Left cardiac atrium (tissue), 4 donors: Measurements from ENCODE around the gene TBX19. TPM values are rescaled to one million over a fixed set of nuclear protein-coding genes. Genes with fewer than 3 reads are reported as not detected.

Source experiments
- ATAC-seq, 2 donors: fragments of 200-7000 bp; cut with Tn5 transposase; one replicate each; pipeline ENCODE4 v1.9.1; 2020; ENCODE audit warnings: mild to moderate bottlenecking in 2 of 2, moderate library complexity in 2 of 2
- DNase-seq: peaks from one replicate; pipeline ENCODE4 v3.0.0-alpha.2; 2020
- intact Hi-C, 2 donors: fragments of 100-400 bp; cut with DNase I; formaldehyde crosslinking; loops; one replicate each; pipeline versions ENCODE4 v1.14.1 to v1.15.1; 2022 to 2023
- total RNA-seq, 2 donors: library from RNA; stranded (reverse); fragmentation: NEBNext Ultra II Directional; extraction: Animal tissue kit (Norgen Biotek cat#: 25700); gene quantifications; one replicate each; pipeline ENCODE4 v1.2.1, GENCODE V29; 2021
- donor health status: DM: no; HTN: yes; CAD: no.
- donor health status: DM: no; HTN: yes; CAD: no; lungs with severe emphysema.
- donor health status: DM: yes; HTN: yes; CAD: no.
- donor health status: Dilated cardiomyopathy.

Gene TBX19
- total RNA-seq, 2 donors from 2014 or later = 0.84 to 0.88 TPM

GRCh38 chr1:168312718-168313604 lies 32.3 kb downstream of the TBX19 start:
- no peak for ATAC-seq

GRCh38 chr1:168316142-168316541 lies 35.5 kb downstream of the TBX19 start:
- ATAC-seq (no peak), DNase-seq (no peak)
- intact Hi-C loops = no loop called here

More at GRCh38 chr1:168312718-168313604, 32.3 kb downstream of the TBX19 start:
- intact Hi-C loops = no loop called here
- no peak for DNase-seq

GRCh38 chr1:168317309-168317708 lies 36.6 kb downstream of the TBX19 start:
- intact Hi-C loops = no loop called here
- no peak for ATAC-seq
- DNase-seq = no peak

- no peak for ATAC-seq
- intact Hi-C loops = no loop called here
- DNase-seq = no peak
These were observed 39.0 kb downstream of the TBX19 start for GRCh38 chr1:168319691-168320090.

GRCh38 chr1:168320149-168320548 lies 39.5 kb downstream of the TBX19 start:
- ATAC-seq = no peak
- intact Hi-C loops = no loop called here
- no peak for DNase-seq

GRCh38 chr1:168320800-168321450 lies 40.2 kb downstream of the TBX19 start:
- peak; percentile 84 to 99 for ATAC-seq
- intact Hi-C loops = no loop called here
- peak; percentile 28 for DNase-seq

- ATAC-seq (peak in 1 of 2 donors; percentile 49), DNase-seq (no peak)
- intact Hi-C loops = no loop called here
These were observed 41.3 kb downstream of the TBX19 start for GRCh38 chr1:168321945-168322344.

GRCh38 chr1:168324745-168325425 lies 44.2 kb downstream of the TBX19 start:
- DNase-seq = no peak
- intact Hi-C loops = no loop called here
- ATAC-seq = no peak

GRCh38 chr1:168328731-168329364 lies 48.2 kb downstream of the TBX19 start:
- ATAC-seq (no peak), DNase-seq (no peak)
- intact Hi-C loops = no loop called here

- intact Hi-C loops = no loop called here
- DNase-seq (no peak), ATAC-seq (no peak)
These were observed 49.6 kb downstream of the TBX19 start for GRCh38 chr1:168330285-168330684.

GRCh38 chr1:168331569-168331968 lies 50.9 kb downstream of the TBX19 start:
- ATAC-seq = no peak
- DNase-seq = no peak
- intact Hi-C loops = no loop called here

- intact Hi-C loops = no loop called here
- no peak for ATAC-seq
- no peak for DNase-seq
These were observed 53.0 kb downstream of the TBX19 start for GRCh38 chr1:168333562-168334276.

- no peak for DNase-seq
- ATAC-seq = peak in 1 of 2 donors; percentile 39
- intact Hi-C loops = no loop called here
These were observed 54.8 kb downstream of the TBX19 start for GRCh38 chr1:168335500-168335899.

- DNase-seq = no peak
- intact Hi-C loops = no loop called here
- no peak for ATAC-seq
These were observed 58.2 kb downstream of the TBX19 start for GRCh38 chr1:168338589-168339503.

GRCh38 chr1:168340781-168341482 lies 60.3 kb downstream of the TBX19 start:
- intact Hi-C loops = loop anchor here (5.0 to 10.0 kb wide), 3 partner anchors 234 to 1206 kb away; partner anchors contain the start of gene XCL1 (in 1 of the 2)
- no peak for ATAC-seq
- DNase-seq = no peak

- ATAC-seq (peak in 1 of 2 donors; percentile 27), DNase-seq (no peak)
- intact Hi-C loops = loop anchor here (5.0 to 10.0 kb wide), 3 partner anchors 233 to 1206 kb away; partner anchors contain the start of gene XCL1 (in 1 of the 2)
These were observed 60.9 kb downstream of the TBX19 start for GRCh38 chr1:168341483-168341975.
